Measurements from ENCODE around the gene ERGIC1. TPM values are rescaled to one million over a fixed set of nuclear protein-coding genes. Genes with fewer than 3 reads are reported as not detected.

Gene ERGIC1
- total and polyA plus RNA-seq, 12 donors, result 71.9 to 450 (median 248) TPM

DNA sequence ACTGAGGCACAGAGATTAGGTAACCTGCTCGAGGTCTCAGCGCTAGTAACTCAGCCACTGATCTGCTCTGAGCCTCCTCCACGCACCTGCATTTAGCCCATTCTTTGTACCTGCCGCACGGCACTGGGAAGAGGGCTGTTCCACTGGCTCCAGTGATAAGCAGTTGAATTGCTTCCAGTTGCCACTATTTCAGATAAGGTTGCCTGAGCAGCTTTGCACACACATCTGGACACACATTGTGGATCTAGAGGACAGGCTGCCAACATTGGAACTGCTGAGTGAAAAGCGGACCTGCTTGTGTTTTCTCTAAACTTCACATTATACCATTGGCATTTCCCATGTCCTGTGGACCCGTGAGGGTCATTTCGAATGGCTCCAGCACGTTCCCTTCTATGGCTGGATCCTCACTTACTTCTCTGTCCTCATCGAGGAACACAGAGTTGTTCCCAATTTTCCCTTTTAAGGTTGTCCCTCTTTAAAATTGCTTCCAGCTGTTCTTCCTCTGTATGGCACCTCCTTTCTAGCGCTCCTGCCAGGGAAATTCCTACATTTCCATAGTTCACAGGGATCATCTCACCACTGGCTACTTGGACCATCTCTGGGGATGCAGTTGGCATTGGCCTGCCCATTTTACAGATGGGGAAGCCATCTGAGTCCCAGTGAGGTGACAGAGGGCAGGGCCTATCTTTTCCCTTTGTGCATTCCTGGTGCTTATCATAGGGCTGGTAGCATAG, 79.2 kb downstream of the ERGIC1 start:
- no peak for DNase-seq
- Histone ChIP-seq H3K27me3 (no peaks in the 10 kb centered on the region), H3K36me3 (replicated peaks in 1 of 2) (peaks cover 0 to 44% of the 10 kb centered on the region in 2 donors), H3K27ac (peak overlapping the region in 4 of 5 donors; percentile 16 to 96 (median 86)), H3K4me3 (no peak overlapping the region), H3K9me3 (replicated peaks in 1 of 3) (no peaks in the 10 kb centered on the region), H3K4me1 (replicated peaks in 1 of 2) (peaks cover 0 to 14% of the 10 kb centered on the region in 2 donors)
- no peak for TF ChIP-seq POLR2A (IDR thresholded peaks at IDR 0.05)
- TF ChIP-seq, protein P1, sequence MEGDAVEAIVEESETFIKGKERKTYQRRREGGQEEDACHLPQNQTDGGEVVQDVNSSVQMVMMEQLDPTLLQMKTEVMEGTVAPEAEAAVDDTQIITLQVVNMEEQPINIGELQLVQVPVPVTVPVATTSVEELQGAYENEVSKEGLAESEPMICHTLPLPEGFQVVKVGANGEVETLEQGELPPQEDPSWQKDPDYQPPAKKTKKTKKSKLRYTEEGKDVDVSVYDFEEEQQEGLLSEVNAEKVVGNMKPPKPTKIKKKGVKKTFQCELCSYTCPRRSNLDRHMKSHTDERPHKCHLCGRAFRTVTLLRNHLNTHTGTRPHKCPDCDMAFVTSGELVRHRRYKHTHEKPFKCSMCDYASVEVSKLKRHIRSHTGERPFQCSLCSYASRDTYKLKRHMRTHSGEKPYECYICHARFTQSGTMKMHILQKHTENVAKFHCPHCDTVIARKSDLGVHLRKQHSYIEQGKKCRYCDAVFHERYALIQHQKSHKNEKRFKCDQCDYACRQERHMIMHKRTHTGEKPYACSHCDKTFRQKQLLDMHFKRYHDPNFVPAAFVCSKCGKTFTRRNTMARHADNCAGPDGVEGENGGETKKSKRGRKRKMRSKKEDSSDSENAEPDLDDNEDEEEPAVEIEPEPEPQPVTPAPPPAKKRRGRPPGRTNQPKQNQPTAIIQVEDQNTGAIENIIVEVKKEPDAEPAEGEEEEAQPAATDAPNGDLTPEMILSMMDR (IDR thresholded peaks at IDR 0.05), result no peak
- 85 to 89% (median 87%) methylated on average over 9 to 11 of the region's 11 CpGs for WGBS, 4 donors
- intact Hi-C loops (cut with DNase I), result no loop called here

DNA sequence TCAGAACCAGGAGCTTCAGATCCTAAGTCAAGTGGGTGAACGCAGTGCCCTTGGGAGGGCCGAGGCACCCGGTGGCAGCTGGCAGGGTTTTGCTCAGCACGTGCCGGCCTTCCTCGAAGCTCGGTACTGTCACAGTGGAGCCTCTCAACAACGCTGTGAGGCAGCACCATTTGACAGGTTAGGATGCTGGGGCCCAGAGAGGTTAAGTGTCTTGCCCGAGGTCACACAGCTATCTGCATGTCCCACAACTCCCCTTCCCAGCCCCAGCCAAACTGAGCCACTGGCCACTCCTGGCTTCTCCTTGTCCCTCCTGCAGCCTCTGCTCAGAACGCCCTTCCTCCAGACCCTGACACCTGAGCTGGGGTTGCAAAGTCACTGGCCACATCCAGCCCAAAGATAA, 81.5 kb downstream of the ERGIC1 start:
- H3K36me3 ChIP-seq (replicated peaks in 1 of 2), result peaks cover 0 to 53% of the 10 kb centered on the region in 2 donors
- H3K27ac ChIP-seq, result peak overlapping the region in 2 of 5 donors; percentile 8 to 41
- H3K9me3 ChIP-seq (replicated peaks in 1 of 3), result no peaks in the 10 kb centered on the region
- no peak for DNase-seq
- WGBS, 4 donors, result 78 to 92% (median 84%) methylated on average over 6 to 10 of the region's 10 CpGs
- peaks cover 8 to 26% of the 10 kb centered on the region in 2 donors for H3K4me1 ChIP-seq (replicated peaks in 1 of 2)
- TF ChIP-seq, protein P1 (IDR thresholded peaks at IDR 0.05), result no peak
- no peak for TF ChIP-seq POLR2A (IDR thresholded peaks at IDR 0.05)
- no peaks in the 10 kb centered on the region for H3K27me3 ChIP-seq
- intact Hi-C loops (cut with DNase I), result no loop called here
- no peak overlapping the region for H3K4me3 ChIP-seq

DNA sequence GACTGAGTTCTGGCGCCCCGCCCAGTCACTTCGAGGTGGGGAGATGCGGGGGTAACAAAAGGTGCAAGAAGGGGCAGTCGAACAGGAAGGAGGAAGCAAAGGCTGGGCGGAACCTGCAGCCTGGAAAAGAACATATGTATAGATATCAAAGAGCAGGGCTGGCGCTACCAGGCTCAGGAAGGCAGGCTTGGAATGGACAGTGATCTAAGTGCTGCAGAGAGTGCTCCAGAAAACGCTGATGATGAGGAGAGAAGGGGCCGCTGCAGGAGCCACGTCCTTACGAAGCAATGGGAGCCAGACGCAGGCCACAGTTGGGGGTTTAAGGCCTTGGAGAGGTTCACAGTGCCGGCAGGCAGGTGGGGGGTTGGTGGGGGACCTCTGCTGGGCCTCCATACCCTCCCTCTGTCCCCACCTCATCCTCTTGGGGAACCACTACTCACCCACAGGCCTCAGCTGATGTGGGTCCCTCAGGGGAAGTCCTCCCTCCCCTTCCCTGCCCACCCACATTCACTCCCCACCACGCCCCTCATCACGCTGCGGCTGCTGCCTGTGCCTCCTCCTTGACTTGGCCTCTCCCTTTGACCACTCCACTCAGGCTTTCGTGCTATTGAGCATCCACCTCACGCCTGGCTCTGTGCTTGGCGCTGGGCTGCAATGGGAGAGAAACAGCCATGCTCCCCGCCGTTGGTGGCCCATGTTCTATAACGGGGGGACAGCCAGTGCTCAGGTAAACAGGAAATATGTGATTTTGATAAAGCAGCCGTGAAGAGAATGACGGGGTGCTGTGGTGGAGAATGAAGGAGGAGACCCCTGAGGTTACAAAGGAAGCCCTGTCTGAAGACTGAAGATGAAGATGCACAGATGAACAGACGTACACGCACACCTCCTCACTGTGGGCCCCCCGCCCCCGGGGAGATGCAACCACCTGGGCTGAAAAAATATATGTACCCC, 84.6 kb downstream of the ERGIC1 start:
- no peak overlapping the region for H3K4me3 ChIP-seq
- peak overlapping the region; percentile 80 to 97 (median 91) for H3K27ac ChIP-seq
- WGBS, 4 donors, result 76 to 86% (median 80%) methylated on average over 27 to 28 of the region's 28 CpGs
- no peaks in the 10 kb centered on the region for H3K27me3 ChIP-seq
- no peaks in the 10 kb centered on the region for H3K9me3 ChIP-seq (replicated peaks in 1 of 3)
- no peak for DNase-seq
- H3K36me3 ChIP-seq (replicated peaks in 1 of 2), result peaks cover 0 to 35% of the 10 kb centered on the region in 2 donors
- intact Hi-C loops (cut with DNase I), result no loop called here
- TF ChIP-seq, protein P1 (IDR thresholded peaks at IDR 0.05), result no peak
- TF ChIP-seq POLR2A (IDR thresholded peaks at IDR 0.05), result no peak
- peaks cover 8 to 12% of the 10 kb centered on the region in 2 donors for H3K4me1 ChIP-seq (replicated peaks in 1 of 2)

All from adrenal gland (tissue), 12 donors.